ENCODE measurements around the gene SOCS1.
"Not testable (repeated sequence)": the region's sequence is repeated elsewhere in the genome, so short reads cannot be mapped to it uniquely, and the experiment has no call there.

DNA sequence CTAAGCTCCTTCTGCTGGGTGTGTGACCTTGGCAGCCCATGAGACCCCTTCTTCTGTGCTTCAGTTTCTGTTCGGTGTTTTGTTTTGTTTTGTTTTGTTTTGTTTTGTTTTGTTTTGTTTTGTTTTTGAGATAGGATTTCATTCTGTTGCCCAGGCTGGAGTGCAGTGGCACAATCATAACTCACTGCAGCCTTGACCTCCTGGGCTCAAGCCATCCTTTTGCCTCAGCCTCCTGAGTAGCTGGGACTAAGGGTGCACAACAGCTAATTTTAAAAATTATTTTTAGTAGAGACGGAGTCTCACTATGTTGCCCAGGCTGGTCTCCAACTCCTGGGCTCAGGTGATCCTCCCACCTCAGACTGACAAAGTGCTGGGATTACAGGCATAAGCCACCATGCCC lies 35.5 kb downstream of the SOCS1 start:
- not testable (repeated sequence) for TF ChIP-seq HNF4G (IDR thresholded peaks at IDR 0.05); CTCF (IDR thresholded peaks at IDR 0.05; ENCODE audit: low read depth, low read length, missing input control); REST (IDR thresholded peaks at IDR 0.05); GABPA (IDR thresholded peaks at IDR 0.05 in 1 of 2, conservative IDR thresholded peaks at IDR 0.05 in 1 of 2); ZBTB33 (IDR thresholded peaks at IDR 0.05); JUND (IDR thresholded peaks at IDR 0.05); EGR1 (IDR thresholded peaks at IDR 0.05; ENCODE audit: low read depth in 2 of 2); YY1 (IDR thresholded peaks at IDR 0.05); FOXA1 (IDR thresholded peaks at IDR 0.05); TAF1 (conservative IDR thresholded peaks at IDR 0.05); RXRA (IDR thresholded peaks at IDR 0.05); HNF4A (conservative IDR thresholded peaks at IDR 0.05)
- TF ChIP-seq, protein P1, sequence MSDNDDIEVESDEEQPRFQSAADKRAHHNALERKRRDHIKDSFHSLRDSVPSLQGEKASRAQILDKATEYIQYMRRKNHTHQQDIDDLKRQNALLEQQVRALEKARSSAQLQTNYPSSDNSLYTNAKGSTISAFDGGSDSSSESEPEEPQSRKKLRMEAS (IDR thresholded peaks at IDR 0.05), result not testable (repeated sequence)
- TF ChIP-seq, protein P2, sequence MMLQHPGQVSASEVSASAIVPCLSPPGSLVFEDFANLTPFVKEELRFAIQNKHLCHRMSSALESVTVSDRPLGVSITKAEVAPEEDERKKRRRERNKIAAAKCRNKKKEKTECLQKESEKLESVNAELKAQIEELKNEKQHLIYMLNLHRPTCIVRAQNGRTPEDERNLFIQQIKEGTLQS (IDR thresholded peaks at IDR 0.05), result not testable (repeated sequence)

Measured in liver (tissue), 3 donors.